GM21528 (cell line): ENCODE results near the gene TMEM41A.
"Not testable (repeated sequence)": the region's sequence is repeated elsewhere in the genome, so short reads cannot be mapped to it uniquely, and the experiment has no call there.

Experiments
- ATAC-seq: cut with Tn5 transposase; IDR thresholded peaks from one replicate; pipeline ENCODE4 v1.9.1; 2021; ENCODE audit warnings: mild to moderate bottlenecking, moderate library complexity; ENCODE audit not compliant: unreplicated experiment, low FRiP score

Gene TMEM41A

GRCh38 chr3:185490241-185490640, 8.6 kb downstream of the TMEM41A start:
- ATAC-seq, result no peak

GRCh38 chr3:185489462-185489861, 9.4 kb downstream of the TMEM41A start:
- no peak for ATAC-seq

GRCh38 chr3:185488465-185488864, 10.4 kb downstream of the TMEM41A start:
- no peak for ATAC-seq

GRCh38 chr3:185486394-185486793, 12.4 kb downstream of the TMEM41A start:
- ATAC-seq, result no peak

GRCh38 chr3:185484296-185484695, 14.5 kb downstream of the TMEM41A start:
- no peak for ATAC-seq

- ATAC-seq, result no peak
Observed at GRCh38 chr3:185479373-185479945, 19.4 kb downstream of the TMEM41A start.

- no peak for ATAC-seq
Observed at GRCh38 chr3:185477316-185477715, 21.5 kb downstream of the TMEM41A start.

GRCh38 chr3:185474922-185475321, 23.9 kb downstream of the TMEM41A start:
- not testable (repeated sequence) for ATAC-seq

- no peak for ATAC-seq
Observed at GRCh38 chr3:185473290-185473815, 25.5 kb downstream of the TMEM41A start.

GRCh38 chr3:185470323-185470722, 28.5 kb downstream of the TMEM41A start:
- no peak for ATAC-seq

GRCh38 chr3:185469542-185469941, 29.3 kb downstream of the TMEM41A start:
- ATAC-seq, result no peak

GRCh38 chr3:185466123-185466522, 32.7 kb downstream of the TMEM41A start:
- not testable (repeated sequence) for ATAC-seq

- ATAC-seq, result no peak
Observed at GRCh38 chr3:185465471-185465870, 33.4 kb downstream of the TMEM41A start.

GRCh38 chr3:185460719-185461350, 38.0 kb downstream of the TMEM41A start:
- no peak for ATAC-seq

- ATAC-seq, result no peak
Observed at GRCh38 chr3:185460309-185460708, 38.5 kb downstream of the TMEM41A start.

- no peak for ATAC-seq
Observed at GRCh38 chr3:185457376-185457775, 41.5 kb downstream of the TMEM41A start.

GRCh38 chr3:185451432-185451831, 47.4 kb downstream of the TMEM41A start:
- ATAC-seq, result not testable (repeated sequence)

- no peak for ATAC-seq
Observed at GRCh38 chr3:185448107-185448506, 50.7 kb downstream of the TMEM41A start.

GRCh38 chr3:185444329-185444728, 54.5 kb downstream of the TMEM41A start:
- no peak for ATAC-seq

GRCh38 chr3:185442031-185442430, 56.8 kb downstream of the TMEM41A start:
- ATAC-seq, result no peak

GRCh38 chr3:185439745-185440466, 58.9 kb downstream of the TMEM41A start:
- no peak for ATAC-seq
